K562 (cell line): ENCODE measurements around the gene ARHGEF26. TPM values are rescaled to one million over a fixed set of nuclear protein-coding genes. Genes with fewer than 3 reads are reported as not detected.

Source experiments
- ATAC-seq: fragments of 200-7000 bp; cut with Tn5 transposase; 3 replicates; pipeline ENCODE4 v1.9.1; 2020; ENCODE audit warnings: moderate library complexity
- BruUV-seq: library from RNA; stranded (reverse); fragments of 400-500 nt; replicated peaks from 2 replicates; lab custom pipeline; 2021; lab: Mats Ljungman, UMichigan
- CTCF ChIA-PET: fragments of 300-600 bp; formaldehyde crosslinking; extraction: SDS; loops from one replicate; lab custom pipeline; 2021; ENCODE audit warnings: low intra/inter-chr PET ratio; lab: Yijun Ruan, JAX
- POLR2A ChIA-PET: fragments of 300-600, 350-650 bp; sonication (Branson Sonifier 250); formaldehyde crosslinking; extraction: SDS; loops from one replicate; lab custom pipeline; 2021; ENCODE audit warnings: antibody characterized with exemption, inconsistent platforms; lab: Yijun Ruan, JAX
- DNase-seq, 4 experiments: peaks; one replicate each; pipeline versions ENCODE4 v3.0.0 to v3.0.0-alpha.2; 2011 to 2018; ENCODE audit warnings: low spot score in 3 of 4, mixed read lengths in 3 of 4; ENCODE audit errors: extremely low read depth in 1 of 4
- FAIRE-seq: peaks from 2 replicates; lab custom pipeline; 2011; peaks lifted over from hg19 to GRCh38; lab: Jason Lieb, UNC
- H2AFZ ChIP-seq: 2 replicates; pipeline ENCODE4 v1.6.0; 2011; ENCODE audit warnings: low read depth, low read length, control low read depth, inconsistent platforms
- H3K27ac ChIP-seq: fragments of 200-600 bp; 3 replicates; pipeline ENCODE4 v1.8.0; 2011; ENCODE audit warnings: low read depth, mild to moderate bottlenecking, control low read depth, inconsistent platforms, low read length, moderate library complexity, mixed read lengths; ENCODE audit errors: extremely low read depth
- H3K27me3 ChIP-seq, 2 experiments: fragments of 300-600 bp in 1 of 2; 2 replicates in 1 of 2; 3 replicates in 1 of 2; pipeline versions ENCODE4 v1.6.0 to v1.8.0; 2011; ENCODE audit warnings: inconsistent platforms in 2 of 2, low read length in 2 of 2, mild to moderate bottlenecking in 1 of 2, mixed read lengths in 1 of 2, moderate library complexity in 1 of 2; ENCODE audit not compliant: control insufficient read depth in 2 of 2, insufficient read depth in 2 of 2
- H3K36me3 ChIP-seq: fragments of 300-600 bp; 3 replicates; pipeline ENCODE4 v1.8.0; 2011; ENCODE audit warnings: mild to moderate bottlenecking, low read length, inconsistent platforms; ENCODE audit not compliant: control insufficient read depth, insufficient read depth
- H3K4me1 ChIP-seq, 2 experiments: fragments of 200-600 bp in 1 of 2; replicated peaks in 1 of 2; 2 replicates in 1 of 2; 3 replicates in 1 of 2; pipeline versions ENCODE4 v1.5.1 to v1.8.0; 2011; ENCODE audit warnings: inconsistent platforms in 2 of 2, low read length in 2 of 2, mild to moderate bottlenecking in 1 of 2, mixed read lengths in 1 of 2, moderate library complexity in 1 of 2; ENCODE audit not compliant: control insufficient read depth in 2 of 2, insufficient read depth in 2 of 2
- H3K4me2 ChIP-seq: 2 replicates; pipeline ENCODE4 v1.6.1; 2011; ENCODE audit warnings: low read length, control low read depth, inconsistent platforms, mixed read lengths; ENCODE audit not compliant: insufficient read depth
- H3K4me3 ChIP-seq: fragments of 200-600 bp; sonication (generic), shearing (Covaris generic); 2 replicates; pipeline ENCODE4 v1.5.1; 2016; ENCODE audit warnings: control low read depth, inconsistent platforms
- H3K79me2 ChIP-seq: fragments of 200-600 bp; 3 replicates; pipeline ENCODE4 v1.8.0; 2011; ENCODE audit warnings: low read length, inconsistent platforms; ENCODE audit not compliant: control insufficient read depth, insufficient read depth
- H3K9ac ChIP-seq, 2 experiments: 2 replicates each; pipeline versions ENCODE4 v1.6.0 to v1.6.1; 2011; ENCODE audit warnings: low read depth in 2 of 2, low read length in 2 of 2, control low read depth in 1 of 2, inconsistent platforms in 1 of 2, mild to moderate bottlenecking in 1 of 2, mixed read lengths in 1 of 2; ENCODE audit not compliant: insufficient read depth in 1 of 2
- H3K9me1 ChIP-seq: one replicate; pipeline ENCODE4 v1.6.0; 2011; ENCODE audit warnings: inconsistent platforms, mild to moderate bottlenecking, low read length, moderate library complexity; ENCODE audit not compliant: control insufficient read depth, insufficient read depth
- H3K9me3 ChIP-seq: replicated peaks from 2 replicates; pipeline ENCODE4 v1.5.1; 2011; ENCODE audit warnings: low read depth, low read length, inconsistent platforms; ENCODE audit not compliant: control insufficient read depth, insufficient read depth
- H4K20me1 ChIP-seq: replicated peaks from 2 replicates; pipeline ENCODE4 v1.6.1; 2011; ENCODE audit warnings: low read length, inconsistent platforms, mixed read lengths; ENCODE audit not compliant: control insufficient read depth, insufficient read depth
- ARID3B ChIP-seq: fragments of 250-450 bp; sonication (Bioruptor Pico); IDR thresholded peaks from 2 replicates; pipeline ENCODE4 v1.4.0; 2020; ENCODE audit warnings: borderline replicate concordance
- BCL6 ChIP-seq: fragments of 250-450 bp; sonication (Bioruptor Pico); IDR thresholded peaks from 2 replicates; pipeline ENCODE4 v1.4.0; 2020
- BHLHE40 ChIP-seq: IDR thresholded peaks from 2 replicates; pipeline ENCODE4 v1.6.1; 2011; ENCODE audit warnings: low read length, improper control_type of control experiment
- E2F1 ChIP-seq: sonication (generic); formaldehyde crosslinking; IDR thresholded peaks from 2 replicates; pipeline ENCODE4 v1.8.1; 2023; ENCODE audit warnings: mild to moderate bottlenecking, missing genetic modification reagents, moderate library complexity
- EZH2 ChIP-seq: IDR thresholded peaks from 2 replicates; pipeline ENCODE4 v1.6.1; 2012; ENCODE audit warnings: low read depth, mild to moderate bottlenecking, inconsistent platforms, low read length, borderline replicate concordance
- GATAD2B ChIP-seq: fragments of 450-650 bp; IDR thresholded peaks from 2 replicates; pipeline ENCODE4 v1.6.1; 2017; ENCODE audit warnings: mild to moderate bottlenecking, borderline replicate concordance
- HEY1 ChIP-seq: fragments of 250-450 bp; sonication (Bioruptor Pico); IDR thresholded peaks from 2 replicates; pipeline ENCODE4 v1.5.0; 2020; ENCODE audit warnings: mild to moderate bottlenecking, moderate library complexity, borderline replicate concordance
- PML ChIP-seq: IDR thresholded peaks from 2 replicates; pipeline ENCODE4 v1.6.1; 2012; ENCODE audit warnings: low read length, inconsistent platforms
- RFX7 ChIP-seq: fragments of 250-450 bp; sonication (Bioruptor Pico); IDR thresholded peaks from 2 replicates; pipeline ENCODE4 v1.5.1; 2021; ENCODE audit warnings: mild to moderate bottlenecking
- SREBF2 ChIP-seq: sonication (generic); formaldehyde crosslinking; IDR thresholded peaks from 2 replicates; pipeline ENCODE4 v1.4.0; 2020; ENCODE audit warnings: mild to moderate bottlenecking, missing genetic modification reagents
- SRSF1 ChIP-seq: fragments of 200-400 bp; formaldehyde crosslinking; IDR thresholded peaks from 2 replicates; pipeline ENCODE4 v1.6.1; 2017; ENCODE audit warnings: mild to moderate bottlenecking, low read depth, low read length, moderate library complexity
- TEAD2 ChIP-seq: fragments of 450-650 bp; IDR thresholded peaks from 2 replicates; pipeline ENCODE4 v1.6.1; 2016; ENCODE audit warnings: missing genetic modification characterization, control low read depth, missing compliant biosample characterization
- ZBTB7A ChIP-seq: IDR thresholded peaks from 2 replicates; pipeline ENCODE4 v1.6.1; 2011; ENCODE audit warnings: low read depth, mild to moderate bottlenecking, low read length, moderate library complexity, borderline replicate concordance; ENCODE audit not compliant: control insufficient read depth
- ZEB2 ChIP-seq: fragments of 450-650 bp; IDR thresholded peaks from 2 replicates; pipeline ENCODE4 v1.6.1; 2016
- ZNF398 ChIP-seq: fragments of 250-450 bp; sonication (Bioruptor Pico); IDR thresholded peaks from 2 replicates; pipeline ENCODE4 v1.8.0; 2021; ENCODE audit warnings: moderate library complexity, mild to moderate bottlenecking, inconsistent platforms
- ZNF655 ChIP-seq: fragments of 250-450 bp; sonication (Bioruptor Pico); IDR thresholded peaks from 2 replicates; pipeline ENCODE4 v1.5.0; 2021
- WGBS: fragments of 100-300 bp; shearing (Covaris generic); methylation state at CpG from one replicate; pipeline ENCODE4 v1.1.6; 2016; ENCODE audit warnings: low coverage, mixed read lengths; ENCODE audit not compliant: insufficient coverage; ENCODE audit errors: missing lambda C conversion rate; 5-methylcytosine and 5-hydroxymethylcytosine counted together
- in situ Hi-C: fragments of 300-500 bp; cut with MboI; formaldehyde crosslinking; loops from 4 replicates; pipeline ENCODE4 v1.15.0; 2018; ENCODE audit warnings: inconsistent platforms, mixed read lengths
- intact Hi-C: fragments of 100-400 bp; cut with micrococcal nuclease; formaldehyde crosslinking; loops from 2 replicates; pipeline ENCODE4 v1.14.2; 2022
- polyA plus RNA-seq, 8 experiments: library from polyadenylated mRNA; depleted of rRNA in 4 of 8; stranded (reverse) in 5 of 8; unstranded in 3 of 8; fragments of >200 nt; fragmentation: Nextera tagmentation in 2 of 8; fragmentation: Illumina TruSeq in 1 of 8; extraction: Ambion mirVana in 2 of 8; extraction: Trizol in 1 of 8; gene quantifications; 2 replicates each; pipeline versions ENCODE4 v1.2.1 to v1.2.3, GENCODE V29; 2011 to 2014; ENCODE audit warnings: inconsistent platforms in 1 of 8, missing spikeins in 1 of 8
- total RNA-seq, 7 experiments: library from RNA; depleted of rRNA in 6 of 7; stranded (reverse); fragments of >200 nt in 6 of 7; fragmentation: Illumina TruSeq in 2 of 7; extraction: Trizol in 2 of 7; gene quantifications; 2 replicates each; pipeline versions ENCODE4 v1.2.1 to v1.2.3, GENCODE V29; 2011 to 2021; ENCODE audit warnings: low replicate concordance in 1 of 7

ARHGEF26 gene
- total and polyA plus RNA-seq, 9 of the 15 experiments (the other 6 are each of a cell fraction or from before 2014, with no cell fraction given): 0.01 to 0.11 (median 0.04) TPM; not detected in 2

- no TSS peak for BruUV-seq
- FAIRE-seq: no peak
- in situ Hi-C loops: loop anchor here (10.0 kb wide), 1 partner anchor 1227 kb away; no protein-coding TSS in a partner anchor
- intact Hi-C loops: loop anchor here (2.0 to 5.0 kb wide), 3 partner anchors 211 to 1224 kb away; no protein-coding TSS in a partner anchor
- POLR2A ChIA-PET: no interaction called here
- H3K9me1 ChIP-seq: no peaks in the 10 kb centered on the region
- no peaks in the 10 kb centered on the region for H3K79me2 ChIP-seq
- DNase-seq: no peak
- H3K4me3 ChIP-seq: no peak overlapping the region
- H3K9ac ChIP-seq: no peak overlapping the region
- no peak overlapping the region for H3K4me2 ChIP-seq
- no peaks in the 10 kb centered on the region for H3K27me3 ChIP-seq
- H4K20me1 ChIP-seq: no peaks in the 10 kb centered on the region
- peaks cover 3% of the 10 kb centered on the region; the same call in 1 of the 3 replicates for H3K36me3 ChIP-seq
- H3K4me1 ChIP-seq: no peaks in the 10 kb centered on the region
- CTCF ChIA-PET: interaction anchor here (2.2 kb wide), 1 partner anchor 211 kb away, joined by 9 read pairs; no protein-coding TSS in a partner anchor
- H3K27ac ChIP-seq: no peak overlapping the region
- ATAC-seq: no peak
- WGBS: 66% methylated on average over 3 of the region's 3 CpGs
- H3K9me3 ChIP-seq: no peaks in the 10 kb centered on the region
- no peak overlapping the region for H2AFZ ChIP-seq
- TF ChIP-seq BHLHE40 (no peak), EZH2 (no peak), SREBF2 (CRISPR knock-in tag) (no peak), PML (no peak), ARID3B (CRISPR knock-in tag) (no peak), GATAD2B (no peak), ZEB2 (no peak), ZNF655 (CRISPR knock-in tag) (no peak), TEAD2 (tag) (no peak), ZBTB7A (no peak), BCL6 (CRISPR knock-in tag) (no peak), E2F1 (CRISPR knock-in tag) (no peak), RFX7 (no peak), SRSF1 (no peak), ZNF398 (CRISPR knock-in tag) (no peak), HEY1 (CRISPR knock-in tag) (no peak)
These were observed 130.4 kb downstream of the ARHGEF26 start for GRCh38 chr3:154251610-154252009.
